Sigmoid colon (tissue), 7 donors: ENCODE results near the gene IQGAP1. TPM values are rescaled to one million over a fixed set of nuclear protein-coding genes. Genes with fewer than 3 reads are reported as not detected.
"Not testable (repeated sequence)": the region's sequence is repeated elsewhere in the genome, so short reads cannot be mapped to it uniquely, and the experiment has no call there.

ENCODE experiments used
- DNase-seq: peaks from one replicate; pipeline ENCODE4 v3.0.0-alpha.2; 2019
- H3K27ac ChIP-seq, 4 donors: fragments of 200-600 bp; sonication (generic); one replicate each; pipeline ENCODE4 v1.5.1; 2016 to 2019; ENCODE audit warnings: mild to moderate bottlenecking in 1 of 4
- H3K27me3 ChIP-seq, 3 donors: fragments of 200-600 bp; sonication (generic); one replicate each; pipeline ENCODE4 v1.5.1; 2019; ENCODE audit warnings: mild to moderate bottlenecking in 1 of 3
- H3K36me3 ChIP-seq, 4 donors: fragments of 200-600 bp; sonication (generic); one replicate each; pipeline ENCODE4 v1.5.1; 2016 to 2019
- H3K4me1 ChIP-seq, 4 donors: fragments of 200-600 bp; sonication (generic); one replicate each; pipeline ENCODE4 v1.5.1; 2017 to 2019
- H3K4me3 ChIP-seq, 4 donors: fragments of 200-600 bp; sonication (generic); one replicate each; pipeline ENCODE4 v1.5.1; 2017 to 2019; ENCODE audit warnings: mild to moderate bottlenecking in 2 of 4, moderate library complexity in 1 of 4
- H3K9me3 ChIP-seq, 4 donors: fragments of 200-600 bp in 3 of 4; sonication (generic) in 3 of 4; one replicate each; pipeline versions ENCODE4 v1.5.1 to v1.6.1; 2013 to 2019
- CTCF ChIP-seq, 4 experiments: fragments of 450-650 bp in 3 of 4; fragments of 200-600 bp in 1 of 4; IDR thresholded peaks; one replicate each; pipeline ENCODE4 v1.5.1; 2016 to 2019; ENCODE audit warnings: antibody characterized with exemption in 4 of 4, mild to moderate bottlenecking in 3 of 4, moderate library complexity in 2 of 4
- EP300 ChIP-seq, 4 donors: sonication (generic); formaldehyde crosslinking; IDR thresholded peaks; one replicate each; pipeline ENCODE4 v1.6.1; 2017; ENCODE audit warnings: antibody characterized with exemption in 4 of 4
- POLR2A ChIP-seq, 2 donors: fragments of 450-650 bp; IDR thresholded peaks; one replicate each; pipeline ENCODE4 v1.6.1; 2016; ENCODE audit warnings: antibody characterized with exemption in 2 of 2, mild to moderate bottlenecking in 2 of 2, moderate library complexity in 2 of 2
- POLR2AphosphoS5 ChIP-seq, 4 donors: sonication (generic); formaldehyde crosslinking; IDR thresholded peaks; one replicate each; pipeline ENCODE4 v1.6.1; 2017; ENCODE audit warnings: antibody characterized with exemption in 4 of 4
- WGBS, 2 donors: extraction: QIAGEN DNeasy Blood & Tissue Kit; methylation state at CpG; one replicate each; pipeline ENCODE4 v1.1.7; 2013; 5-methylcytosine and 5-hydroxymethylcytosine counted together
- intact Hi-C: fragments of 100-400 bp; cut with DNase I; formaldehyde crosslinking; loops from one replicate; pipeline ENCODE4 v1.15.1; 2023
- polyA plus RNA-seq, 3 donors: library from polyadenylated mRNA; stranded (reverse); fragments of 200-250 nt; gene quantifications; one replicate each; pipeline ENCODE4 v1.2.3, GENCODE V29; 2013
- total RNA-seq, 4 donors: library from RNA; depleted of rRNA; stranded (reverse); fragments of >200 nt; gene quantifications; one replicate each; pipeline ENCODE4 v1.1.0, GENCODE V29; 2016
- donor health status: healthy with polysubstance abuse.
- donor health status: Bipolar disorder and iron deficiency.
- donor health status: healthy.

IQGAP1 gene
- total and polyA plus RNA-seq, 7 donors, result 96.7 to 283 (median 135) TPM

GRCh38 chr15:90408657-90409056 lies 20.6 kb downstream of the IQGAP1 start:
- peaks cover 0 to 73% (median 61%) of the 10 kb centered on the region in 4 donors for H3K4me1 ChIP-seq
- no peak for TF ChIP-seq POLR2A (IDR thresholded peaks at IDR 0.05)
- no peak for TF ChIP-seq CTCF (IDR thresholded peaks at IDR 0.05)
- no peak for TF ChIP-seq EP300 (IDR thresholded peaks at IDR 0.05)
- TF ChIP-seq POLR2AphosphoS5 (IDR thresholded peaks at IDR 0.05), result no peak
- 86 to 89% methylated on average over 3 of the region's 3 CpGs for WGBS, 2 donors
- H3K9me3 ChIP-seq, result no peaks in the 10 kb centered on the region
- H3K36me3 ChIP-seq, result no peaks in the 10 kb centered on the region
- intact Hi-C loops, result no loop called here
- no peak for DNase-seq
- no peak overlapping the region for H3K4me3 ChIP-seq
- peak overlapping the region in 1 of 4 donors; percentile 85 for H3K27ac ChIP-seq
- no peaks in the 10 kb centered on the region for H3K27me3 ChIP-seq

DNA sequence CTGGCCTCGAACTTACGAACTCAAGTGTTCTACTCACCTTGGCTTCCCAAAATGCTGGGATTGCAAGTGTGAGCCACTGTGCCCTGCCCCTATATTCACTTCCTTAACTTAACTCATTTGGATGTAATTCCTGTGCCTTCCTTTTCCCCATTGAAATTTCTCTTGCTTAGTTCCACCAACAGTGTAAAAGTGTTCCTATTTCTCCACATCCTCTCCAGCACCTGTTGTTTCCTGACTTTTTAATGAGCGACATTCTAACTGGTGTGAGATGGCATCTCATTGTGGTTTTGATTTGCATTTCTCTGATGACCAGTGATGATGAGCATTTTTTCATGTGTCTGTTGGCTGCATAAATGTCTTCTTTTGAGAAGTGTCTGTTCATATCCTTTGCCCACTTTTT lies 21.5 kb downstream of the IQGAP1 start:
- H3K27ac ChIP-seq, H3K27me3 ChIP-seq, H3K9me3 ChIP-seq, H3K4me3 ChIP-seq, DNase-seq, H3K36me3 ChIP-seq, intact Hi-C loops: not testable (repeated sequence)
- WGBS, 2 donors, result 92 to 96% methylated on average over 3 of the region's 3 CpGs
- H3K4me1 ChIP-seq, result peaks cover 0 to 77% (median 68%) of the 10 kb centered on the region in 4 donors

DNA sequence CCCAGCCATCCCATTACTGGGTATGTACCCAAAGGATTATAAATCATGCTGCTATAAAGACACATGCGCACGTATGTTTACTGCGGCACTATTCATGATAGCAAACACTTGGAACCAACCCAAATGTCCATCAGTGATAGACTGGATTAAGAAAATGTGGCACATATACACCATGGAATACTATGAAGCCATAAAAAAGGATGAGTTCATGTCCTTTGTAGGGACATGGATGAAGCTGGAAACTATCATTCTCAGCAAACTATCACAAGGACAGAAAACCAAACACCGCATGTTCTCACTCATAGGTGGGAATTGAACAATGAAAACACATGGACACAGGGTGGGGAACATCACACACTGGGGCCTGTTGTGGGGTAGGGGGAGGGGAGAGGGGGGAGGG lies 22.3 kb downstream of the IQGAP1 start:
- H3K4me1 ChIP-seq, result peaks cover 0 to 76% (median 65%) of the 10 kb centered on the region in 4 donors
- H3K4me3 ChIP-seq, H3K9me3 ChIP-seq, H3K27me3 ChIP-seq, intact Hi-C loops, H3K27ac ChIP-seq, H3K36me3 ChIP-seq, DNase-seq: not testable (repeated sequence)
- 97% methylated on average over 4 of the region's 4 CpGs for WGBS, 2 donors

GRCh38 chr15:90411176-90411575 lies 23.1 kb downstream of the IQGAP1 start:
- intact Hi-C loops, result no loop called here
- 88 to 92% methylated on average over 2 of the region's 2 CpGs for WGBS, 2 donors
- Histone ChIP-seq H3K36me3 (no peaks in the 10 kb centered on the region), H3K4me3 (no peak overlapping the region), H3K4me1 (peaks cover 0 to 72% (median 56%) of the 10 kb centered on the region in 4 donors), H3K27me3 (no peaks in the 10 kb centered on the region), H3K27ac (no peak overlapping the region), H3K9me3 (no peaks in the 10 kb centered on the region)
- TF ChIP-seq POLR2AphosphoS5 (IDR thresholded peaks at IDR 0.05) (no peak), POLR2A (IDR thresholded peaks at IDR 0.05) (no peak), EP300 (IDR thresholded peaks at IDR 0.05) (no peak), CTCF (IDR thresholded peaks at IDR 0.05) (no peak)
- DNase-seq, result no peak

- no peak for DNase-seq
- intact Hi-C loops, result no loop called here
- Histone ChIP-seq H3K4me1 (peaks cover 0 to 58% (median 44%) of the 10 kb centered on the region in 4 donors), H3K27ac (peak overlapping the region; percentile 31 to 58 (median 44)), H3K27me3 (no peaks in the 10 kb centered on the region), H3K36me3 (no peaks in the 10 kb centered on the region), H3K4me3 (no peak overlapping the region), H3K9me3 (no peaks in the 10 kb centered on the region)
- WGBS, 2 donors, result 13 to 34% methylated on average over 3 of the region's 3 CpGs
- no peak for TF ChIP-seq POLR2A (IDR thresholded peaks at IDR 0.05)
- peak in 1 of 4 donors; percentile 41 for TF ChIP-seq POLR2AphosphoS5 (IDR thresholded peaks at IDR 0.05)
Measured at GRCh38 chr15:90412356-90413194, 24.5 kb downstream of the IQGAP1 start.

DNA sequence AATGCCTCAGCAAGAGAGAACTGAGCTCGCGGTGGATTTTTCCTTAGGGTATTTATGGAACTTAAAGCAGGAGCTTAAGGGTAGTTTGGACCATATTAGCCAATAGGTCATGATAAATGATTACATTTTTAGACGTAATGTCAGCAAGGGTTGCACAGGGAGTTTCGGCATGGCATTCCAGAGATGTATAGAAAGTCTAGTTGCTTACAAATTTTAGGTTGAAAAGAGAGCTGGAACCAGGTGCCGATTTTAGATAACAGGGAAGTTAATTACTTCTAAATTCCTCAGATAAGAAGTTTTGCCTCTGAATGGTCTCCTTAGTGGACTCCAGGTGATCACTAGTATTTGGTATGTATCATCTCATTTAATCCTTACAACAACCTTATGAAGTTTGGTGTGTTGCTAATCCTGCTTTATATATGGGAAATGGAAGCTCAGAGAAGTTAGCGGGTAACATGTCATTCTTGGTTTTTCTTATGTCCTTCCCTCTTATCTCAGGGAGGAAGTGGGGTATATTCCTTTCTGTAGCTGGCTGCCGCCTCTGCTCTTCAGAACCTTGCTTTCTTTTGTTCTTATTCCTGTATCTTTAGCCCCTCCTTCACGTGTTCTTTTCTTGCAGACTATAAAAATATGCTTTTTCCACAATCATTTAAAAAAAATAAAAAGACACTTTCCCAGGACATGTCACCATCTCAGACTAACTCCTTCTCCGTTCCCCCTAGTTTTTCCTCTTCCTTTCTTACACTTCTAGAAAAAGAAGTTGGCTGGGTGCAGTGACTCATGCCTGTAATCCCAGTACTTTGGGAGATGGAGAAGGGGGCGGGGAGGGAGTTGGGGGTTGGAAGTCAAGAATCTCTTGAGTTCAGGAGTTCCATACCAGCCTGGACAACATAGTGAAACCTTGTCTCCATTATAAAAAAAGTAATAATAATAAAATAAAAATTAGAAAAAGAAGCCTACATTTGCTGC lies 25.7 kb downstream of the IQGAP1 start:
- Histone ChIP-seq H3K9me3 (no peaks in the 10 kb centered on the region), H3K27me3 (no peaks in the 10 kb centered on the region), H3K4me3 (no peak overlapping the region), H3K27ac (peak overlapping the region; percentile 31 to 58 (median 44)), H3K4me1 (peaks cover 0 to 56% (median 39%) of the 10 kb centered on the region in 4 donors), H3K36me3 (no peaks in the 10 kb centered on the region)
- TF ChIP-seq EP300 (IDR thresholded peaks at IDR 0.05), result no peak
- no peak for TF ChIP-seq POLR2A (IDR thresholded peaks at IDR 0.05)
- TF ChIP-seq POLR2AphosphoS5 (IDR thresholded peaks at IDR 0.05), result no peak
- TF ChIP-seq CTCF (IDR thresholded peaks at IDR 0.05), result no peak
- 62 to 72% methylated on average over 10 of the region's 10 CpGs for WGBS, 2 donors
- intact Hi-C loops, result no loop called here
- no peak for DNase-seq
